ENCODE results near the gene LRG1.

GRCh38 chr19:4533334-4533733 is 6.5 kb downstream of the LRG1 start:
- TF ChIP-seq EZH2 (IDR thresholded peaks at IDR 0.05; ENCODE audit: low read length, unreplicated experiment) (no peak), CTCF (conservative IDR thresholded peaks at IDR 0.05; ENCODE audit: low read depth, low read length) (no peak)
